NCI-H82 treated with DMSO at 0.1 percent for 48 hours (cell line): Measurements from ENCODE around the gene MTMR2.

Experiments
- DNase-seq: peaks from one replicate; lab custom pipeline; 2025; ENCODE audit not compliant: unreplicated experiment; lab: John Stamatoyannopoulos, UW

MTMR2 gene

DNA sequence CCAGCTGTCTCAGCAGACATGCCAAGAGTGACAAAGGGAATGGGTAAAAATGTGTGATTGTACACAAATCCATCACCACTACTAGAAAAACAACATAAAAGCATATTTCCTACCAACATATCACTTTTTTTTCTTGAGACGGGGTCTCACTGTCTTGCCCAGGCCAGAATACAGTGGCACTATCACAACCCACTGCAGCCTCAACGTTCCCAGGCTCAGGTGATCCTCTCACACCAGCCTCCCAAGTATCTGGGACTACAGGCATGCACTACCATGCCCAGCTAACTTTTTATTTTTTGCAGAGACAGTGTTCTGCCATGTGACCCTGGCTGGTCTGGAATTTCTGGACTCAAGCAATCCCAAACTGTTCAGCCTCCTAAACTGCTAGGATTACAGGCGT is 5.2 kb downstream of the MTMR2 start:
- no peak for DNase-seq

DNA sequence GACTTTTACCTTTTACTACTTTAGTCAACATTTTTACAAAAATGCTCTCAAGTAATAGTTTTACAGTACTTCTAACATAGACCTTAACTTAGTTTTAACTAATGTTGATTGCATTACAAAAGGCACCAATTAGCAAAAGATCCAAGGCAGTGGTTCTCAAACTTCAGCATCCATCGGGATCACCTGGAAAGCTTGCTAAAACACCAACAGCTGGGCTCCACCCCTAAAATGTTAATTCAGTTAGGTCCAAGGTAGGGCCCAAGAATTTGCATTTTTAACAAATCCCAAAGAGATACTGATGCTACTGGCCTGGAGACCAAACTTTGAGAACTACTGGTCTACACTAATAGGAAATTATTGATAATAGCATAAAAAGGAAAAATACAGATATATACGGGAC is 5.9 kb downstream of the MTMR2 start:
- no peak for DNase-seq

DNA sequence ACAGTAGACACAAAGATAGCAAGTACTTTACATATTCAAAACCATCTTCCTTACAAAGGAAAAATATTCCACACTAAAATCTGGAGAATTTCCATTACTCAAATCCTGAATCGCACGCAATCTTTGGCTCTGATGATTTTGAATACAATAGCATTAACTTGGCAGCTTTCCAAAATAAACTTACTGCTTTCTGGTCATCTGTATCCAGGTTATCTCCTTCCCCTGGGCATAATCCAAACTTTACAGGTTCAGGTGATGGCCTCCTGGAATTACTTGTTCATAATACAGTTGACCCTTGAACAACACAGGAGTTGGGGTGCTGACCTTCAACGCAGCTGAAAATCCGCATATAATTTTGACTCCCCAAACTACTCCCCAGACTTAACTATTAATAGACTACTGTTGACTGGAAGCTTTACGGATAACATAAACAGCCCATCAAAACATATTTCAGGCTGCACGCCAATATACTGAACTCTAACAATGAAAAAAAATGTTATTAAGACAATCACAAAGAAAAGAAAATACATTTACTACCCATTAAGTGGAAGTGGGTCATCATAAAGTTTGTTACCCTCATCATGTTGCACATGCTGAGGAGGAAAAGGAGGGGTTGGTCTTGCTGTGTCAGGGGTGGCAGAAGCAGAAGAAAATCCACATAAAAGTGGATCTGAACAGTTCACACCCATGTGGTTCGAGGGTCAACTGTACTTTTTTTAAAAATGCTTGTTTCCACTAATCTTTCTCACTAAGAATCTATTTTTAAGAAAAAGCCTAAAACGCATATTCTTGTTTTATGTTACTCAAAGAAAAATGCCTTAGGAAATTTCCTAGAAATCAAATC is 6.5 kb downstream of the MTMR2 start:
- no peak for DNase-seq

DNA sequence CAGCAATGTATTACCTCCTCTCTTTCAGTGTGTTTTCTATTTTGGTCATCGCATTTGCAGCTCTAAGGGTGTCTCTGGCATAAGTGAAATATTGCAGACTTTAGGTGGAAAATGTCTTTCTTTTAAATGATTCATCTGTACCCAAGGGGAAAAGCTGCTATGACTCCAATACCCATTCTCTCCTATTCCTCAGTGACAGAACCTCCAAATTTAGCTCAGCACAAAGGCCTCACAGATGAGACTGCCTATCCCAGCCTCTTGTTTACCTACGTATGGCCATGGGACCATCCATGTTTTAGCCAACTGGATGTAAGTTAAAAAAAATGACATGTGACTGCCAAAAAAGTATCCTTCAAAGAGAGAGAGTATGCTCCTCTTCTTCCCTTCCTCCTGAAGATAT is 7.9 kb downstream of the MTMR2 start:
- no peak for DNase-seq

DNA sequence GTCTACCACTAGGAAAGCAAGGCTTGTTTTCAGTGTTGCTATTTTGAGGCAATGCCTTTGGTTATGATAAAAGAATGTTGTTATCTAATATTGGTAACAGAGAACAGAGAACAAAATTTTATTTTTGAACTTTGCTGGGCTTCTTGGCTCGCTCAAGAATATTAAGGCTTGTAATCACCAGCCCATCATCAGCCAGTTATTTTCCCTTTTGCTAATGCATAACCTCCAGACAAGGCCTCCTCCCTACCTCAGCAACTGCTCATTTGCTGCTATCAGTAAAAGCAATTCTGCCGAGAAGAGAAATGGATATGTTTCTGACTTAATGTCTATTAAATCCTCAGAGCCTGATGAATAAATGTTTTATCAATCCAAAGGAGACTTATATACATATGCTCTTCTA is 8.9 kb downstream of the MTMR2 start:
- DNase-seq, result no peak

DNA sequence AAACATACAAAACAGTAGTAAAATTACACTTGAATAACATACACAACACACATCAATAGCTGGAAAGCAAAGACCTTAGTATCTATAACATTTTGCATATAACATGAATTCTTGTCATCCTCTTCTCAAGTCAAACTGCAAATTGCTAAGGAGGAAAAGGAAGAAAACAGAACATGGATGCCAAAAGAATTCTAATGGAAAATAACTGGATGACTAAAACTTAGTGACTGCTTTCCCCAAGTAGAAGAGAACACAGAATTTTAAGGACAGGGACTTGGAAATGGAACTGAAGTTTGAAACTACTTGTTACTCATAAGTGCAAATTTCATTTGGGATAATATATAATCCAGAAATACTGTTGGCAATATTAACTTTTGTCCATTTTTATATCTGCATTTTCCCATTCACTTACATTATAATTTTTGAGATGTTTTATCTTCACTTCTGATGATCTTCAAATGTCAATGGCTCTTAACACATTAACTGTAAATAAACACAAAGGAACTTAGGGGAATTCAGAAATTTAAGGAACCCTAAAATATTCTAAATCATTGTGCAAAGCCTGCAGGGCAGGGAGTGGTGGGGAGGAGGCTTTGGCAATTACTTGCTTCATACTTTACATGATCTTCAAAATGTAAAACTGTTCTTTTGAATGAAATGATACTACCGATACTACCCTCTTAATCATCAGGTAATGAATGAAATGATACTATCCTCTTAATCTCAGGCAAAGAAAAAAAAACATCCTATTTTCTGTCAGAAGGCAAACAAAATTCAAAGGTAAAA is 9.9 kb downstream of the MTMR2 start:
- no peak for DNase-seq

DNA sequence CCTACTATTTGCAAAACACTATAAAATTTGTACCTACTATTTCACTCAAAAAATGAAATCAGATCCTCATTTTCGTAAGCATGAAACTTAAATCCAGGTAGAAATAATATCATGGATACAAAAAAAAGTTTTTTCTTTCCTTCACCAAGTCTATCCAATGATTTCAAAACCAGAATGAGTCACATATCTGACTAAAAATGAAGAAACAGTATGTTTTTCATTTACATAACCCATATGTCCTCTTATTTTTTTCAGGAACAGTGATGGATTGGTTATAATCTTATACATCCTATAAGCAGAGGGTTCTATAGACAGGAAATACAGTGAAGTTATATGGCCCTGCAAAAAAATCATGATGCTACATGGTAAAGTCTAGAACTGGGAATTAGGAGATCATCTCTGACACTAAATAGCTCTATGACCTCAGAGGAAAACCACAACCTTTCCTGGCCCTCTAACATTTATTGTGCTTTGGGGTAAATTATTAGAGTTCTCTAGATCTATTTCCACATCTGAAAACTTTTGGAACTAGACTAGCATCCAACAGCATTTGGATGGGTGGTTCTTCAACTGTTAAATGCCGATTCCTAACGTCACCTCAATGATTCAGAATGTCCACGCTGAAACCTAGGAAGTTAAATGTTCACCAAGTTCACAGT is 10.9 kb downstream of the MTMR2 start:
- no peak for DNase-seq

DNA sequence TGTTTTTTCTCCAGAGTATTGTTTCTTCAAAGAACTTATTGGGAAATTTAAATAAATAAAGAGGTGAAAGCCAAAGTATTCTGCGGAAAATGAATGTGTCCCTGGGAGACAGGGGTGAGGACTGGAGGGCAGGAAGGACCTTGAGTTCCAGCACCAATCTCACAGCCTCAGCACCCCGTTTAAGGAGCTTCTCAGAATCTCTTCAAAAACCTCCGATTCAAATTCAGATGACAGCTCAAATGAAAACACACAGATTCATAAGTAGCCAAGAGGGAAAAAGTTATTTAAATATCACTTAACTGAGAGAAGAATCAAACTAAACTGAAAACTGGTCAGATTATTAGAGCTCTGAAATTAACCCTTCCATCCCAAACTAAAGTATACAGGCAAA is 12.5 kb downstream of the MTMR2 start:
- no peak for DNase-seq

DNA sequence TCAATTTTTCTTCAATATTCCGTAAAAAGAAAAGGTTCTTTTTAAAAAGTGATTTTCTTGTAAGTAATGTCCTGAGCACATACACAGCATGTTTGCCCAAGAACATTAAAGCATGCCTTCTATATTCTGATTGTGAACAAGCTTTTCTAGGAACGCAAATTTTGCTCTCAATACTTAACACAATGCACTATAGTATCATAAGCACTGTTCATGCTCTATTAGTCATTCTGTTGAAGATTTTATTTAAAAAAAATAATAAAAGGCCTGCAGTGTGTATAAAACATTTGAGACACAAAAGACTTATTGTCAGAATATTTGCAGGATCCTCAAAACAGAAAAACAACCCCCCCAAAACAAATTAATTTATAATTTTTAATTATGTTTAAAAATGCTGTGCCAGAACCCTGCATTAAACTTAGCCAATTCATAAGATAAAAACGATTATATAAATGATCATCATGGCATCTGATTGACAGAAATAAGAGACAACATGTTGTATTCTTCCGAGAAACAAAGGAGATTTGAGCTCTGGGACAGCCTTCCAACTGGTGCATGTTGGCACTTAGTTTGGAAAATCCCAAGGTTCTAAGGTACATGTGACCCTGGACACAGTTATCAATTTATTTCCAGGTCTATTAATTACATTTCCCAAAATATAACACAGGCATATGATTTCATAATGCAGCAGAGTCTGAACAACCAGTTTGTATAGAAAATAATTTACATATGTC is 13.1 kb downstream of the MTMR2 start:
- no peak for DNase-seq

DNA sequence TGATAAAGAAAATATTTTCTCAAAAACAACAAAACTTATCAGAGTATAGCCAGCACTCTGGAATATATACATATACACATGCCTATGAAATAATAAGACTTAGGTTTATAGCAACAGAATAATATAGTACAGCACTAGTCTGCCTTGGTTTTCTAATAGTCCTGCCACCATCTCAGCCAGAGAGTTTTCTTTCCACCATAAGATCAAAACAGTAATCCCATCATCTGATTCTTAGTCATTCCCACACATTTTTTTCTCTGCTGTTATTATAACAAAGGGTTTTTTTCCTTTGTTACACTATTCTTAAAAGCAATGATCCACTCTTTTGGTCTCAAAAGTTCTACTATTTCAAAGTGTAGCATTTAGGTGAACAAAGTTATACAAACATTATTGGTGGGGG is 15.1 kb downstream of the MTMR2 start:
- no peak for DNase-seq

DNA sequence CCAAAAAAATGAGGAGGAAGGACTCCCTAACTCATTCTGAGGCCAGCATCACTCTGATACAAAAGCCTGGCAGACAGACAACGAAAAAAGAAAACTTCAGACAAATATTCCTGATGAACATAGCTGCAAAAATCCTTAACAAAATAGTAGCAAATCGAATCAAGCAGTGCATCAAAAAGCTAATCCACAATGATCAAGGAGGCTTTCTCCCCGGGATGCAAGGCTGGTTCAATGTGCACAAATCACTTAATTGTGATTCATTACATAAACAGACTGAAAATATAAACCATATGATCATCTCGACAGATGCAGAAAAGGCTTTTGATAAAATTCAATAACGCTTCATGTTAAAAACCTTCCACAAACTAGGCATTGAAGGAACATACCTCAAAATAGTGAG is 16.4 kb downstream of the MTMR2 start:
- DNase-seq, result no peak

DNA sequence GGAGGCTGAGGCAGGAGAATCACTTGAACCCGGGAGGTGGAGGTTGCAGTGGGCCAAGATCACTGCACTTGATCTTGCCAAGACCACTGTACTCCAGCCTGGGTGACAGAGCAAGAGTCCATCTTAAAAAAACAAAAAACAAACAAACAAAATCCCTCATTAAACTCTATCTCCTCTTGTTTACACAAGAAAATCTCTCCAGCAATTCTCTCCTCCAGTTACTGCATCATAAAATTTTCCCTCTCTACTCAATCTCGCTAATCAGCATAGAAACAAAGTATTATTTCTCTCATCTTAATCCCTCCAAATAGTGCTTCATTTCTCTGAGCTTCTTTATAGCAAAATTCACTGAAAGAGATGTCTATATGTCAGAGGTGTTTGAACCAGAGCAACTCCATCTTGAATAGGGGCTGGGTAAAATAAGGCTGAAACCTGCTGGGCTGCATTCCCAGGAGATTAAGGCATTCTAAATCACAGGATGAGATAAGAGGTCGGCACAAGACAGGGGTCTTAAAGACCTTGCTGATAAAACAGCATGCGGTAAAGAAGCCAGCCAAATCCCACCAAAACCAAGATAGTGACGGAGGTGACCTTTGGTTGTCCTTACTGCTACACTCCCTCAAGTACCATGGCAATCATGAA is 19.8 kb downstream of the MTMR2 start:
- DNase-seq, result no peak

DNA sequence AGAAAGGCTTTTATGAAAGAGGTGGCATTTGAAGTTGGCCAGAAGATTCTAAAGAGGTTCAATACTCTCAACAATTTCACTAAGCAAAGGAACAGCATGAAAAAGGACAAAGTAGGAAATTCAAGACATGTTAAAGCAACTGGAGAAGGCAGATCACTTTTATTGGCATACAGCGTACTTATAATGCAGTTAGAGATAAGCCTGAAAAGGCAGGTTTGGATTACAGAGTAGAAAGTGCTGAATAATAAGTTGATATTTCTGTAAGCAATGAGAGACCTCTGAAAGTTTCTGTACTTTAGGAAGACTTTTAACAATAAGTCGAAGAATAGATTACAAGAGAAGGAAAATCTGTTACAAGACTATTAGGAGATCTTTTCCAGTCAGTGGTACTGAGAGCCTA is 25.1 kb downstream of the MTMR2 start:
- DNase-seq, result no peak

DNA sequence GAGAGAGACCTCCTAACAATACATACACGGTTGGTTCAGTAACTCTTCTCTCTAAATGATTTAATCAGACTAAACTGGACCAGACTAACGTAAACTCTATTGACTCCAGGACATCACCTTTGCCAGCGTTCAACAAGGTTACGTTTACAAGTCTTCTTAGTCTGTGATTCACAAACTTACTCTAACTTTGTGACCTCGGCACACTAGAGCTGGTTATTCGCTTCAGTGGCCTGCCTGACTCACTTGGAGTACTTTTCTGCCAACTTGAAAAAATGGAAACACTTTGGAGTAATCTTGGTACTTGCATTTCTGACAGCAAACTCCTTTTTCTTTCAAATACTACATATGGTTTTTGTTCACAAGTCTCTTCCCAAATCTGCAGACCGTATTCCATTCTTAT is 26.2 kb downstream of the MTMR2 start:
- DNase-seq, result no peak

DNA sequence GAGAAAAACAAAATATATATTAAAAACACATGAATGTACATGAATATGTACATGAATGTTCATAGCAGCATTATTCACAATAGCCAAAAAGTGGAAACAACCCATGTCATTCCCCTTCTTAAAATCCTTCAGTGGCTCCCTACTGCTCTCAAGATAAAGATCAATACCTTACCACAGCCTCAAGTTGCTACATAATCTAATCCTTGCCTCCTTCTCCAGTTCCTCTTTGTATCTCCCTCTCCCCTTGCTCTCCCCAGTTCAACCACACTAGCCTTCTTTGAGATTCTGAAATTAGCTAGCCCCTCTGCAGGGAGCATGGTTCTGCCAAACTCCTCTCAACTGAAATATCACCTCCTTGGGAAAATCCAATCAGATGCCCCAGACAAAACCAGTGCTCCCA is 28.1 kb downstream of the MTMR2 start:
- DNase-seq, result no peak

DNA sequence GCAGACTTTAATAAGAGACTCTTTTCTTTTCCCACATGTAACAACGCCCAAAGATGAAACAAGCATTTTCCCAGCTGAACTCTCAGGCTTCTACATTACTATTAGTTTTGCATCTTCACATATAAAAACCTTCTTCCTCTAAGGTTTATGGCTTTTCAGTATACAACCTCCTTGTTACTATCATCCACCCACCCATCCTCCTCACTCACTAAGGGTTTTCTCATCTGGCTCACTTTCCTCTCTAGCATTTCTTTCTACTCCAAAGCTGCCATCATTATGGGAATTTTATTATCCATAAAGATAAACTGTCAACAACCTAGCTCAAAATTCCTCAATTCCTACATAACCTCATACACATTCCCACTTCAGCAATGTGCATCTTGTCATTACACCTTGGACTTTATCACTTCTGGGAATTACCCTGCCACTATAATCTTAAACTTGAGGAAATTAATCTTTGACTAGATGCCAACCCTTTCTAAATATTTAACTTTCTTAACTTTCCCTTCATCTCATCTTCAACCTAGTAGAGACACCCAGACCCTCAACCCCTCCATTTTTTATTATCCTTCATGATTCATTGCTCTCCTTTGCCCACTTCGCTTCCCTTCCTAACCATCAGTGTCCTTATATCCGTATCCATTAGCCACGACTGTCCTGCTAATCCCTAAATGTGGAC is 30.9 kb downstream of the MTMR2 start:
- DNase-seq, result no peak

DNA sequence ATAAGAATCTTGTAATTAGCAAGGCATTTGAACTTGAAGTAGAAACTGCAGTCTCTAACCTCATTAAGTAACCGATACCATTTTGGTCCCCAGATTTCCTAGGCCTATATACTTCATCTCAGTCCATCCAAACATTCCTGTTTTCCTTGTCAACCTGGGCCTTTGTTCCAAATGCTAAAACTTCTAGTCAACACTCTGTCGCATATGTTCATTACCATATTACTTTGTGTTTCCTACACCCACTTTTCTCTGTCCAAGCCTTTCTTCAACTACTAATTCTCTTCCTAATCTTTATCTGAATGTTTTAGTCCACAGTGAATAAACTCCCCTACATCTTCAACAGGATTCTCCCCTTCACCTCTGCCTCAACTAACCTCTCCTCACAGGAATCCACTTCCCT is 31.4 kb downstream of the MTMR2 start:
- no peak for DNase-seq

DNA sequence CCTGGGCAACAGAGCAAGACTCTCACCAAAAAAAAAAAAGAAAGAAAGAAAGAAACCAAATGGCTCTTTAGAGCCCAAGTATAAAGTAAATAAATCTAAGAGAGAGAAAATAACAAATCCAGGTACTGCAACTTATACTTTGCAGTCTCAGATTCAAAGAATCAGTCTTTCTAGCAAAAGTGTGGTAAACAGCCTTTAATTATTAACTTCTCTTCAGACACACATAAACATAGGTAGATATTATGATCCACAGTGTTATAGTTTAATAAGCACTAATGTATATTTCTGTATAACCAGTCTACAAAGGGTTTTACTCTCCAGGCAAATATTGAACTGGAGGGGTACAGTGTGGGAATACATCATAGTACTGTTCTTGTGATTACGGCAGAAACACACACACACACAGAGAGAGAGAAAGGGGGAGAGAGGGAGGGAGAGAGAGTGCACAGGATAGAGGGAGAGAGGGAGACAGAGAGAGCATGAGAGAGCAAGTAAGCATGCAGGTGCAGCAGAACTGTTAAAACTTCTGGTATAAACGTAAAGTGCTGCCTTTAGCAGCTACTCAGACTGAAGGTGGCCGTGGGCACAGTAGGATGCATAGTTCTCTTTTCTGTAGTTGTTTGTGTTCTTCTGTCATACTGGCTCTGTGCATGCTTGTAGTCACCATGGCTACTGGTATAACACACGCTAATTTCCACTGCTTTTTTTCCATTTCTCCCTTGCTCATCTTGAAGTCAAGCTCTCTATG is 32.3 kb downstream of the MTMR2 start:
- no peak for DNase-seq

DNA sequence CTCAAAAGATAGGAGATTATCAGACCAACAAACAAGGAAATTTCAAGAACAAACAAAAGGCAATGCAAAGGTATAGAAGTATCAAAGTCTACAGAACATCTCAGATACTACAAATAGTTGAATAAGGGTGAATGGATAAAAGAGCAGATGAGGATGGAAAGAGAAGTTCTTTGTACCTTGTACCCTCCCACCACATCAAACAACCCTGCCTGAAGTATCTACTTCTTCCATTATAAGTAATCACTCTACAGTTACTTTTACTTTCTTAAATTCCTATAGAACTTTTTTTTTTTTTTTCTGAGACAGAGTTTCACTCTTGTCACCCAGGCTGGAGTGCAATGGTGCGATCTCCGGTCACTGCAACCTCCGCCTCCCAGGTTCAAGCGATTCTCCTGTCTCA is 35.1 kb downstream of the MTMR2 start:
- no peak for DNase-seq

DNA sequence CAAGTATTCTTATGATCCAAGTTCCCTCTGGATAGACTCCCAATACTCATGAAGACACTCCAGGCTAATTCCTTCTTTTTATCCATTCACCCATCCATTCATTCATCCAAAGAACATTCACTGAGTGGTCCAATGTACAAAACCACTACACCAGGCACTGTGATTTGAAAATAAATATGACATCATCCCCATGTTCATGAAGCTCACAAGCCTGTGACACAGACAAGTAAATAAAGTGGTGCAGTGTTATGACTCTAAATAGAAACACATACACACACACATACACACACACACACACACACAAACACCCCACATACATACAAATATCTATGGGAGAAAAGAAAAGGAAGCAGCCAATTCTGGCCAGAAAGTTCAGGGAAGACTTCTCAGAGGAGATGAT is 35.5 kb downstream of the MTMR2 start:
- DNase-seq, result no peak
